Neural cell (in vitro differentiated cells): Measurements from ENCODE around the gene AGFG2. TPM values are rescaled to one million over a fixed set of nuclear protein-coding genes. Genes with fewer than 3 reads are reported as not detected.

Source experiments
- H2AFZ ChIP-seq: fragments of 200-600, 300-800 bp; sonication (generic), shearing (Covaris generic); 2 replicates; pipeline ENCODE4 v1.6.0; 2014; ENCODE audit warnings: low read depth, mild to moderate bottlenecking, antibody characterized with exemption, low read length, moderate library complexity
- H3F3A ChIP-seq: fragments of 200-600 bp; shearing (Covaris generic); 2 replicates; pipeline ENCODE4 v1.6.1; 2016; ENCODE audit warnings: mild to moderate bottlenecking, moderate library complexity, mixed read lengths, antibody characterized with exemption, low read length; ENCODE audit not compliant: insufficient read depth, poor library complexity, severe bottlenecking
- H3K27ac ChIP-seq: fragments of 200-600, 300-800 bp; sonication (generic), shearing (Covaris generic); 2 replicates; pipeline ENCODE4 v1.5.1; 2014; ENCODE audit warnings: mild to moderate bottlenecking, low read length, moderate library complexity
- H3K27me3 ChIP-seq: fragments of 300-800, 200-600 bp; sonication (generic), shearing (Covaris generic); 2 replicates; pipeline ENCODE4 v1.6.0; 2014; ENCODE audit warnings: mild to moderate bottlenecking, low read depth, low read length, moderate library complexity; ENCODE audit not compliant: insufficient read depth
- H3K36me3 ChIP-seq: fragments of 300-800, 200-600 bp; sonication (generic), shearing (Covaris generic); 2 replicates; pipeline ENCODE4 v1.5.1; 2014; ENCODE audit warnings: mild to moderate bottlenecking, antibody characterized with exemption, low read length, moderate library complexity; ENCODE audit not compliant: insufficient read depth
- H3K4me2 ChIP-seq: fragments of 300-800, 200-600 bp; sonication (generic), shearing (Covaris generic); 2 replicates; pipeline ENCODE4 v1.6.0; 2014; ENCODE audit warnings: mild to moderate bottlenecking, low read length
- H3K4me3 ChIP-seq: fragments of 300-800, 200-600 bp; sonication (generic), shearing (Covaris generic); 2 replicates; pipeline ENCODE4 v1.5.1; 2014; ENCODE audit warnings: mild to moderate bottlenecking, low read length, moderate library complexity
- H3K79me2 ChIP-seq: fragments of 200-600 bp; shearing (Covaris generic); replicated peaks from 2 replicates; pipeline ENCODE4 v1.6.0; 2014; ENCODE audit warnings: mild to moderate bottlenecking, low read length, moderate library complexity; ENCODE audit not compliant: insufficient read depth
- H3K9ac ChIP-seq: fragments of 300-800, 200-600 bp; sonication (generic), shearing (Covaris generic); 2 replicates; pipeline ENCODE4 v1.6.1; 2016; ENCODE audit warnings: mild to moderate bottlenecking, low read length, mixed read lengths
- H3K9me2 ChIP-seq: fragments of 200-600 bp; shearing (Covaris generic); 2 replicates; pipeline ENCODE4 v1.6.1; 2016; ENCODE audit warnings: mild to moderate bottlenecking, low read length, mixed read lengths; ENCODE audit not compliant: insufficient read depth
- H3K9me3 ChIP-seq: fragments of 200-600, 300-800 bp; sonication (generic), shearing (Covaris generic); 2 replicates; pipeline ENCODE4 v1.6.1; 2016; ENCODE audit warnings: mild to moderate bottlenecking, mixed run types, low read length, moderate library complexity, mixed read lengths
- H4K20me1 ChIP-seq: fragments of 200-600 bp; shearing (Covaris generic); 2 replicates; pipeline ENCODE4 v1.6.1; 2016; ENCODE audit warnings: mild to moderate bottlenecking, mixed run types; ENCODE audit not compliant: insufficient read depth
- EP300 ChIP-seq: fragments of 450-650 bp; conservative IDR thresholded peaks from 2 replicates; pipeline ENCODE4 v1.6.1; 2014; ENCODE audit warnings: antibody characterized with exemption, mild to moderate bottlenecking, moderate library complexity; ENCODE audit not compliant: poor library complexity, severe bottlenecking
- EZH2 ChIP-seq: fragments of 200-600, 300-800 bp; shearing (Covaris generic), sonication (generic); IDR thresholded peaks from 2 replicates; pipeline ENCODE4 v1.6.1; 2014; ENCODE audit warnings: antibody characterized with exemption, low read length, borderline replicate concordance, mild to moderate bottlenecking; ENCODE audit not compliant: insufficient read depth, poor library complexity, severe bottlenecking
- MXI1 ChIP-seq: fragments of 450-650 bp; conservative IDR thresholded peaks from 2 replicates; pipeline ENCODE4 v1.6.1; 2014; ENCODE audit warnings: antibody characterized with exemption, mild to moderate bottlenecking; ENCODE audit not compliant: poor library complexity, severe bottlenecking
- POLR2AphosphoS5 ChIP-seq: IDR thresholded peaks from 2 replicates; pipeline ENCODE4 v1.6.1; 2012
- RAD21 ChIP-seq: fragments of 450-650 bp; conservative IDR thresholded peaks from 2 replicates; pipeline ENCODE4 v1.6.1; 2014; ENCODE audit warnings: antibody characterized with exemption, mild to moderate bottlenecking, moderate library complexity
- SMC3 ChIP-seq: fragments of 450-650 bp; conservative IDR thresholded peaks from 2 replicates; pipeline ENCODE4 v1.6.1; 2014; ENCODE audit warnings: antibody characterized with exemption, mild to moderate bottlenecking, moderate library complexity; ENCODE audit not compliant: poor library complexity
- TAF1 ChIP-seq: IDR thresholded peaks from 2 replicates; pipeline ENCODE4 v1.6.1; 2012; ENCODE audit warnings: low read depth
- polyA plus RNA-seq: library from polyadenylated mRNA; depleted of rRNA; stranded (reverse); fragments of >200 nt; gene quantifications from 2 replicates; pipeline ENCODE4 v1.2.3, GENCODE V29; 2014
- TF ChIP-seq, protein P1 (sequence below): IDR thresholded peaks from 2 replicates; pipeline ENCODE4 v1.6.1; 2012; ENCODE audit warnings: borderline replicate concordance
- TF ChIP-seq, protein P2 (sequence below): fragments of 450-650 bp; IDR thresholded peaks from 2 replicates; pipeline ENCODE4 v1.5.1; 2014; ENCODE audit warnings: antibody characterized with exemption, mild to moderate bottlenecking, moderate library complexity; ENCODE audit not compliant: poor library complexity, severe bottlenecking

The AGFG2 gene
- polyA plus RNA-seq, 1 donor from 2014 or later, result 3.4 TPM

DNA sequence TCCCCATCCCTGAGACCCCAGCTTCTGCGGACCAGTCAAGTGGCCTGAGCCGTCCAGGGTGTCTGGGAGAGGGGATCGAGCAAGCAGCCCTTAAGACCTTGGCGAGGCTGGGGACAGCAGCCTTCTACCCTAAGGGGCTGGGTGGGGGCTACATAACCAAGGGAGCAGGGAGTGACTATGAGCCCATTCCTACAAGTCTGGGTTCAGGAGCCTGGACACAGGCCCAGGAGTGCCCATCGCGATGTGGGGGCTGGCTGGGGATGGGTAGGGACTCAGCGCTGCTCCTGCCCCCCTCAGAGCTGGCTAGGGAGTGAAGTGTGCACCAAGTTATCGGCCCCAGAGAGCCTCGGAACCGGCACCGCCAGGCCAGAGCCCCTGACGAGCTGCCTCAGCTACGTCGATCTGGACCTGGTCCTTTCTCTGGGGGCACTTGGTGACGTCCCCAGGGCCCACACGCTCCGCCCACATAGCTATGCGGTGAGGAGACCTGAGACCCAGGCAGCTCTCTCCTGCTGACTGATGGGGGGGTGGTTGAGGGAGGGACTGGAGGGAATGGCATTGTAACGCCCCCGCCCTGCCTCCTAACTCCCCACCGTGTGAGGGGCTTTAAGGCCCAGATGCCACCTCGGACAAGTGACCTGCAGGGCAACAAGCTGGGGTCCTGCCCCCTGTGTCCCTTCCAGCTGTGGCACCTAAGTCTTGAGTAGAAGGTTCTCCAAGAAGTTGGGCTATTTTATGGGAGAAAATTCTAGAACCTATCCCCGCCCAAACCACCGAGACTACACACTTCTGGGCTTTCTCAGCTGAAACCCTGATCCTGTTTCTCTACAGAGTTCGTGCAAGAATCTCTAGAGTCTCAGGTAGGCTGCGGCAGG, 32.2 kb downstream of the AGFG2 start:
- Histone ChIP-seq H3K9me2 (no peaks in the 10 kb centered on the region), H3K27me3 (peaks cover 27% of the 10 kb centered on the region), H3K79me2 (no peaks in the 10 kb centered on the region), H4K20me1 (no peaks in the 10 kb centered on the region), H3K4me2 (no peak overlapping the region), H3K27ac (no peak overlapping the region), H3K9me3 (no peaks in the 10 kb centered on the region), H3K4me3 (no peak overlapping the region), H3K9ac (no peak overlapping the region), H3K36me3 (no peaks in the 10 kb centered on the region), H2AFZ (no peak overlapping the region), H3F3A (no peaks in the 10 kb centered on the region)
- TF ChIP-seq MXI1, result no peak
- TF ChIP-seq, protein P1, sequence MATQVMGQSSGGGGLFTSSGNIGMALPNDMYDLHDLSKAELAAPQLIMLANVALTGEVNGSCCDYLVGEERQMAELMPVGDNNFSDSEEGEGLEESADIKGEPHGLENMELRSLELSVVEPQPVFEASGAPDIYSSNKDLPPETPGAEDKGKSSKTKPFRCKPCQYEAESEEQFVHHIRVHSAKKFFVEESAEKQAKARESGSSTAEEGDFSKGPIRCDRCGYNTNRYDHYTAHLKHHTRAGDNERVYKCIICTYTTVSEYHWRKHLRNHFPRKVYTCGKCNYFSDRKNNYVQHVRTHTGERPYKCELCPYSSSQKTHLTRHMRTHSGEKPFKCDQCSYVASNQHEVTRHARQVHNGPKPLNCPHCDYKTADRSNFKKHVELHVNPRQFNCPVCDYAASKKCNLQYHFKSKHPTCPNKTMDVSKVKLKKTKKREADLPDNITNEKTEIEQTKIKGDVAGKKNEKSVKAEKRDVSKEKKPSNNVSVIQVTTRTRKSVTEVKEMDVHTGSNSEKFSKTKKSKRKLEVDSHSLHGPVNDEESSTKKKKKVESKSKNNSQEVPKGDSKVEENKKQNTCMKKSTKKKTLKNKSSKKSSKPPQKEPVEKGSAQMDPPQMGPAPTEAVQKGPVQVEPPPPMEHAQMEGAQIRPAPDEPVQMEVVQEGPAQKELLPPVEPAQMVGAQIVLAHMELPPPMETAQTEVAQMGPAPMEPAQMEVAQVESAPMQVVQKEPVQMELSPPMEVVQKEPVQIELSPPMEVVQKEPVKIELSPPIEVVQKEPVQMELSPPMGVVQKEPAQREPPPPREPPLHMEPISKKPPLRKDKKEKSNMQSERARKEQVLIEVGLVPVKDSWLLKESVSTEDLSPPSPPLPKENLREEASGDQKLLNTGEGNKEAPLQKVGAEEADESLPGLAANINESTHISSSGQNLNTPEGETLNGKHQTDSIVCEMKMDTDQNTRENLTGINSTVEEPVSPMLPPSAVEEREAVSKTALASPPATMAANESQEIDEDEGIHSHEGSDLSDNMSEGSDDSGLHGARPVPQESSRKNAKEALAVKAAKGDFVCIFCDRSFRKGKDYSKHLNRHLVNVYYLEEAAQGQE, result no peak
- no peak for TF ChIP-seq EP300
- TF ChIP-seq EZH2, result no peak
- TF ChIP-seq RAD21, result no peak
- no peak for TF ChIP-seq POLR2AphosphoS5
- no peak for TF ChIP-seq TAF1
- TF ChIP-seq SMC3, result no peak
- TF ChIP-seq, protein P2, sequence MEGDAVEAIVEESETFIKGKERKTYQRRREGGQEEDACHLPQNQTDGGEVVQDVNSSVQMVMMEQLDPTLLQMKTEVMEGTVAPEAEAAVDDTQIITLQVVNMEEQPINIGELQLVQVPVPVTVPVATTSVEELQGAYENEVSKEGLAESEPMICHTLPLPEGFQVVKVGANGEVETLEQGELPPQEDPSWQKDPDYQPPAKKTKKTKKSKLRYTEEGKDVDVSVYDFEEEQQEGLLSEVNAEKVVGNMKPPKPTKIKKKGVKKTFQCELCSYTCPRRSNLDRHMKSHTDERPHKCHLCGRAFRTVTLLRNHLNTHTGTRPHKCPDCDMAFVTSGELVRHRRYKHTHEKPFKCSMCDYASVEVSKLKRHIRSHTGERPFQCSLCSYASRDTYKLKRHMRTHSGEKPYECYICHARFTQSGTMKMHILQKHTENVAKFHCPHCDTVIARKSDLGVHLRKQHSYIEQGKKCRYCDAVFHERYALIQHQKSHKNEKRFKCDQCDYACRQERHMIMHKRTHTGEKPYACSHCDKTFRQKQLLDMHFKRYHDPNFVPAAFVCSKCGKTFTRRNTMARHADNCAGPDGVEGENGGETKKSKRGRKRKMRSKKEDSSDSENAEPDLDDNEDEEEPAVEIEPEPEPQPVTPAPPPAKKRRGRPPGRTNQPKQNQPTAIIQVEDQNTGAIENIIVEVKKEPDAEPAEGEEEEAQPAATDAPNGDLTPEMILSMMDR, result no peak

DNA sequence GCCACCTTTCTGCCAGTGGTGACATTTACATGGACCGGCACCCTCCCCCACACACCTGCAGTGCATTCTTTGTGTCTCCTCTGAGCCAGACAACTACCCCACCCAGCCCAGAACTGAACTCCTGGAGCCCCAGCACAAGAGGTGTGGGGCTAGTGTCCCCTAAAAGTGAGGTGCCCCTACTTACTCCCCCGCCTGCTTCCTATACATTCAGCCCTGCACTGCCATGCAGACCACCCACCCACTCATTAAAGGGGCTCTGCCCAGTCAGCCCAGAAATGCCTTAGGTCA, 32.8 kb downstream of the AGFG2 start:
- peaks cover 27% of the 10 kb centered on the region for H3K27me3 ChIP-seq
- no peaks in the 10 kb centered on the region for H3K9me3 ChIP-seq
- TF ChIP-seq RAD21 (no peak), SMC3 (no peak), POLR2AphosphoS5 (no peak), EP300 (no peak), TAF1 (no peak), MXI1 (no peak)
- TF ChIP-seq, protein P2, result no peak
- no peaks in the 10 kb centered on the region for H3K36me3 ChIP-seq
- H3F3A ChIP-seq, result no peaks in the 10 kb centered on the region
- no peak overlapping the region for H3K9ac ChIP-seq
- no peak overlapping the region for H3K4me2 ChIP-seq
- H3K4me3 ChIP-seq, result no peak overlapping the region
- no peaks in the 10 kb centered on the region for H3K9me2 ChIP-seq
- no peak overlapping the region for H3K27ac ChIP-seq
- H3K79me2 ChIP-seq, result no peaks in the 10 kb centered on the region
- no peak overlapping the region for H2AFZ ChIP-seq
- no peaks in the 10 kb centered on the region for H4K20me1 ChIP-seq
